ENCODE data around the gene ADORA2A.

The ADORA2A gene

DNA sequence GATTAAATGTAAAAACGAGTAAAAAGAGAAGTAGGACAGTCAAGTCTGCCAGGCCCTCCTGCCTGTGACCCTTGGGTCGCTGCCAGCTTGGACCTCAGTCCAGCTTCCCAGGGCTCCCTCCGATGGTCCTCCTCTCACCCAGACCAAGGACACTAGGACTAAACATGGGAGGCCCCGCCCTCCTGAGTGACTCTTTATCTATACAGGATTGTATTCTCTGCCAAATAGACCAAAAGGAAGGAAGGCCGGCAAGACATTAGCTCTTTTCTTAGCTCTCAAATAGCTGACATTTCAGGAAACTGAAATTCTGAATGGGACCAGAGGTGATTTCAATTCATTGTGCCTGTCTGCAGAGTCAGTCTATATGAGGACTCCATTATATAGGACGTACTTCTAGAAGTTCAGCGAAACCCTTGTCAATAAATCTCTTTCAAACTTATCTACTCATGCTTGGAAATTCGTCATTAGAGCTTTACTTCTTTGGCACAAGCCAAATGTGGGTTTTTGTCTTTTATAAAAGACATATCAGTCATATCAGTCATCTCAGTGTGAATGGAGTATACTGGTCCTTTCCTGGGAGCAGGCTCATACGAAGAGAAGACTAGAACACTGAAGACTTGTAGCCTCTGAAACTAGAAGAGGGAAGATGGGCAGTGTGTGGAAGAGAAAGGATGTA is 28.5 kb downstream of the ADORA2A start:
- TF ChIP-seq CTCF (IDR thresholded peaks at IDR 0.05; ENCODE audit: low read depth, low read length) = no peak

DNA sequence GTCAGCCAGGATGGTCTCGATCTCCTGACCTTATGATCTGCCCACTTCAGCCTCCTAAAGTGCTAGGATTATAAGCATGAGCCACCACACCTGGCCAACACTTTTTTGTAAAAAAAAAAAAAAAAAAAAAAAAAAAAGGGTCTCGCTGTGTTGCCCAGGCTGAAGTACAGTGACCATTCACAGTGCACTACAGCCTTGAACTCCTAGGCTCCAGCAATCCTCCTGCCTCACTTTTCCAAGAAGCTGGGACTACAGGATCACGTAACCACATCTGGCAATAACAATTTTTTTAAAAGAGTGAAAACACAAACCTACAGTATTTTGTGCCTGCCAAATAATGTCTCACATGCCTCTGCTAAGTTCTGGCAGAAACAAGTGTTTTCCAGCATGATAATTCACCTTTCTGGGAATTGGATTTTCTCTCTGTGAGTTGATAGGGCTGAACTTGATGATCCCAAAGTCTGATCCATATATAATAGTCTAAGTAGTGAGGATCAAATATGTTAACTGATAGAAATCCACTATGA is 30.6 kb downstream of the ADORA2A start:
- H3K4me3 ChIP-seq (ENCODE audit: low read depth, low read length) = no peak overlapping the region
- no peak for TF ChIP-seq CTCF (IDR thresholded peaks at IDR 0.05; ENCODE audit: low read depth, low read length)

More for the DNA sequence above, 28.5 kb downstream of the ADORA2A start:
- no peak overlapping the region for H3K4me3 ChIP-seq (ENCODE audit: low read depth, low read length)

GRCh38 chr22:24459911-24460310 is 32.5 kb downstream of the ADORA2A start:
- no peak overlapping the region for H3K4me3 ChIP-seq (ENCODE audit: low read depth, low read length)
- TF ChIP-seq CTCF (IDR thresholded peaks at IDR 0.05; ENCODE audit: low read depth, low read length) = no peak

DNA sequence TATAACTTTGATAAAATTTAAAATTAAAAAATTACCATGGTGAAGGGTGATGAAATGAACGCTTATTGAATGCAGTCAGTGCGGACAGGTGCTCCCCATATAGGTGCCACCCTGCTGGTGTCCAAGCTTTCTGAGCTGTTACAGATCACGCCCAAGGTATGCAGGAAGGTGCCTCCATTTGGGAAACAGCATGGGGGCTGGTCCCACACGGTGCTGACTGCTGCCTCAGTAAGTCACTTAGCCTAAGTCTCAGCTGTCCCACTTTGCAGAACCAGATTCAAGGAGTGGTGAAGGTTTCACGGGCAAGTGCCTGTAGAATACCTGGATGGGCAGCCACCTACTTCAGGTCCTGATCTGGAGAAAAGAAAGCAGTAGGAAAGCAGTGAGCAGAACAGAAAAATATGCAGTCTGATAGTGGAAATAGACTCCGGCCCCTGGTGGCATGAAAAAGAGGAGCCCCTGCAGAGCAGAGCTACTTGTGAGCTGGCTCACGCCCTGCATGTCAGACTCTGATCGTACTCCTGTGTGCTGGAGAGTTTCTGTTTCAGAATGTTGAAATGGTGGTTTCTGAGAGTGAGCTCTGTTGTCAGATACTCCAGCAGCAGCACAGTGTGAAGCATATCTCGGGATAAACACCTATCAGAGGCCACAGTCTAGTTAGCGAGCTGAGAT is 33.2 kb downstream of the ADORA2A start:
- no peak for TF ChIP-seq CTCF (IDR thresholded peaks at IDR 0.05; ENCODE audit: low read depth, low read length)
- H3K4me3 ChIP-seq (ENCODE audit: low read depth, low read length) = no peak overlapping the region

- TF ChIP-seq CTCF (IDR thresholded peaks at IDR 0.05; ENCODE audit: low read depth, low read length) = no peak
- no peak overlapping the region for H3K4me3 ChIP-seq (ENCODE audit: low read depth, low read length)
Observed at GRCh38 chr22:24463071-24463760, 35.8 kb downstream of the ADORA2A start.

DNA sequence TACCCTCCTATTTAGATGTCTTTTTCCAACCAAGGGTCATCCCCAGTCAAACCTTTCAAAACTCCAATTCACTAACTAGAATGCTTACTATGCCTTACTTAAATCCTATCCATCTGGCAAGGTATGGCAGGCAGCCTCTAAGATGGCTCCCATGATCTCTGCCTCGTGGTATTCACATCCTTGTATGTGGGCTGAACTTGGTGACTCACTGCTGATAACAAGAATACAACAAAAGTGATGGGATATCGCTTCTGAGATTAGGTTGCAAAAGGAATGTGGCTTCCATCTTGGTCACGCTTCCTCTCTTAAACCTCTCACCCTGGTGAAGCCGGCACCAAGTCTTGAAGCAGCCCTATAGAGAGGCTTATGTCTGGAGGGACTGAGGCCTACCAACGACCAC is 38.2 kb downstream of the ADORA2A start:
- no peak for TF ChIP-seq CTCF (IDR thresholded peaks at IDR 0.05; ENCODE audit: low read depth, low read length)
- H3K4me3 ChIP-seq (ENCODE audit: low read depth, low read length) = no peak overlapping the region

- TF ChIP-seq CTCF (IDR thresholded peaks at IDR 0.05; ENCODE audit: low read depth, low read length) = no peak
- H3K4me3 ChIP-seq (ENCODE audit: low read depth, low read length) = no peak overlapping the region
Observed at GRCh38 chr22:24465975-24466374, 38.6 kb downstream of the ADORA2A start.
